GM12878 (cell line): Measurements from ENCODE around the gene FGF13. TPM values are rescaled to one million over a fixed set of nuclear protein-coding genes. Genes with fewer than 3 reads are reported as not detected.

ENCODE experiments used
- ATAC-seq: fragments of 200-7000 bp; cut with Tn5 transposase; 3 replicates; pipeline ENCODE4 v1.9.1; 2020; ENCODE audit warnings: mild to moderate bottlenecking, moderate library complexity
- BruUV-seq: library from RNA; stranded (reverse); fragments of 400-500 nt; replicated peaks from 2 replicates; lab custom pipeline; 2021; lab: Mats Ljungman, UMichigan
- CTCF ChIA-PET: fragments of 300-600 bp; sonication (Branson Sonifier 250); formaldehyde crosslinking; extraction: SDS; loops from one replicate; lab custom pipeline; 2021; ENCODE audit warnings: inconsistent platforms; lab: Yijun Ruan, JAX
- POLR2A ChIA-PET: fragments of 350-600 bp; formaldehyde crosslinking; extraction: SDS; loops from one replicate; lab custom pipeline; 2021; ENCODE audit warnings: inconsistent platforms; lab: Charles Lee
- RAD21 ChIA-PET: fragments of 300-600 bp; sonication (Branson Sonifier 250); formaldehyde crosslinking; loops from one replicate; lab custom pipeline; 2023; ENCODE audit warnings: antibody characterized with exemption; ENCODE audit not compliant: unreplicated experiment; lab: Charles Lee
- SMC1A ChIA-PET: fragments of 300-600 bp; sonication (Branson Sonifier 250); formaldehyde crosslinking; loops from one replicate; lab custom pipeline; 2023; ENCODE audit not compliant: unreplicated experiment, uncharacterized antibody; lab: Charles Lee
- DNase-seq: peaks from one replicate; pipeline ENCODE4 v3.0.0-alpha.2; 2011; ENCODE audit warnings: low read depth, low spot score
- FAIRE-seq: peaks from 3 replicates; lab custom pipeline; 2011; peaks lifted over from hg19 to GRCh38; lab: Jason Lieb, UNC
- H2AFZ ChIP-seq: 2 replicates; pipeline ENCODE4 v1.6.0; 2011; ENCODE audit warnings: low read depth, low read length, control low read depth; ENCODE audit not compliant: control insufficient read depth
- H3K27ac ChIP-seq: 2 replicates; pipeline ENCODE4 v1.5.1; 2011; ENCODE audit warnings: control low read depth; ENCODE audit not compliant: control insufficient read depth, insufficient read depth
- H3K27me3 ChIP-seq, 2 experiments: replicated peaks in 1 of 2; 2 replicates each; pipeline versions ENCODE4 v1.6.0 to v1.6.1; 2011; ENCODE audit warnings: low read length in 1 of 2; ENCODE audit not compliant: control insufficient read depth in 2 of 2, insufficient read depth in 2 of 2
- H3K36me3 ChIP-seq, 2 experiments: 2 replicates each; pipeline ENCODE4 v1.5.1; 2011; ENCODE audit warnings: low read length in 1 of 2; ENCODE audit not compliant: control insufficient read depth in 2 of 2, insufficient read depth in 2 of 2
- H3K4me1 ChIP-seq: 2 replicates; pipeline ENCODE4 v1.6.1; 2011; ENCODE audit warnings: mild to moderate bottlenecking, low read length, moderate library complexity, mixed read lengths; ENCODE audit not compliant: control insufficient read depth, insufficient read depth
- H3K4me2 ChIP-seq: 2 replicates; pipeline ENCODE4 v1.6.0; 2011; ENCODE audit warnings: control low read depth; ENCODE audit not compliant: control insufficient read depth, insufficient read depth
- H3K4me3 ChIP-seq: fragments of 200-600 bp; sonication (generic); 2 replicates; pipeline ENCODE4 v1.5.1; 2016
- H3K79me2 ChIP-seq: 2 replicates; pipeline ENCODE4 v1.6.0; 2011; ENCODE audit warnings: low read length; ENCODE audit not compliant: control insufficient read depth, insufficient read depth
- H3K9ac ChIP-seq: 2 replicates; pipeline ENCODE4 v1.8.0; 2011; ENCODE audit warnings: low read length, control low read depth, mixed read lengths; ENCODE audit not compliant: control insufficient read depth, insufficient read depth
- H3K9me3 ChIP-seq: replicated peaks from 3 replicates; pipeline ENCODE4 v1.5.1; 2011; ENCODE audit warnings: mild to moderate bottlenecking, low read length; ENCODE audit not compliant: control insufficient read depth, insufficient read depth
- H4K20me1 ChIP-seq: 2 replicates; pipeline ENCODE4 v1.6.0; 2011; ENCODE audit not compliant: control insufficient read depth, insufficient read depth
- CREM ChIP-seq: IDR thresholded peaks from 2 replicates; pipeline ENCODE4 v1.6.1; 2014; ENCODE audit warnings: antibody characterized with exemption, low read depth
- IKZF2 ChIP-seq, 2 experiments: fragments of 450-650 bp; IDR thresholded peaks; 2 replicates each; pipeline ENCODE4 v1.6.1; 2017; ENCODE audit warnings: mild to moderate bottlenecking in 2 of 2, moderate library complexity in 2 of 2
- MTA2 ChIP-seq: fragments of 450-650 bp; IDR thresholded peaks from 2 replicates; pipeline ENCODE4 v1.6.1; 2016; ENCODE audit warnings: low read depth, mild to moderate bottlenecking, moderate library complexity
- PML ChIP-seq: IDR thresholded peaks from 2 replicates; pipeline ENCODE4 v1.6.1; 2012; ENCODE audit warnings: low read length, inconsistent platforms
- RAD21 ChIP-seq: IDR thresholded peaks from 2 replicates; pipeline ENCODE4 v1.6.1; 2011; ENCODE audit warnings: mild to moderate bottlenecking, low read depth, low read length, moderate library complexity; ENCODE audit not compliant: insufficient read depth
- SMC3 ChIP-seq: IDR thresholded peaks from 2 replicates; pipeline ENCODE4 v1.6.1; 2011; ENCODE audit warnings: low read length, improper control_type of control experiment, borderline replicate concordance
- SPI1 ChIP-seq: IDR thresholded peaks from 2 replicates; pipeline ENCODE4 v1.6.1; 2011; ENCODE audit warnings: low read depth, mild to moderate bottlenecking, low read length, moderate library complexity, borderline replicate concordance; ENCODE audit not compliant: insufficient read depth
- WGBS: methylation state at CpG from one replicate; pipeline ENCODE4 v1.1.6; 2016; ENCODE audit warnings: low lambda C conversion rate; ENCODE audit not compliant: insufficient replicate concordance, insufficient coverage; ENCODE audit errors: missing lambda C conversion rate; 5-methylcytosine and 5-hydroxymethylcytosine counted together
- in situ Hi-C: fragments of 300-500 bp; cut with MboI; formaldehyde crosslinking; loops from 9 replicates; pipeline ENCODE4 v1.14.3; 2018; ENCODE audit warnings: mixed read lengths
- intact Hi-C: fragments of 100-400 bp; cut with micrococcal nuclease; formaldehyde crosslinking; loops from one replicate; pipeline ENCODE4 v1.14.2; 2022; ENCODE audit not compliant: unreplicated experiment
- polyA plus RNA-seq, 11 experiments: library from polyadenylated mRNA; depleted of rRNA in 4 of 11; unstranded in 6 of 11; stranded (reverse) in 5 of 11; fragments of >200 nt; fragmentation: Nextera tagmentation in 4 of 11; fragmentation: Illumina TruSeq in 1 of 11; extraction: Ambion mirVana in 4 of 11; extraction: Trizol in 1 of 11; gene quantifications; 1 replicate in 1 of 11; 2 replicates in 10 of 11; pipeline versions ENCODE4 v1.2.1 to v1.2.3, GENCODE V29; 2011 to 2016; ENCODE audit warnings: inconsistent platforms in 2 of 11, missing spikeins in 2 of 11, low read depth in 1 of 11
- total RNA-seq, 4 experiments: library from RNA; depleted of rRNA in 3 of 4; stranded (reverse); fragments of >200 nt in 3 of 4; fragmentation: Illumina TruSeq in 1 of 4; extraction: Trizol in 1 of 4; gene quantifications; 2 replicates each; pipeline versions ENCODE4 v1.2.1 to v1.2.3, GENCODE V29; 2013 to 2021
- TF ChIP-seq, protein P1 (sequence below), 3 experiments: IDR thresholded peaks in 2 of 3; conservative IDR thresholded peaks in 1 of 3; 2 replicates each; pipeline ENCODE4 v1.5.1; 2011; ENCODE audit warnings: low read depth in 3 of 3, low read length in 3 of 3, mild to moderate bottlenecking in 3 of 3, control low read depth in 2 of 3, moderate library complexity in 2 of 3, inconsistent platforms in 1 of 3, mixed read lengths in 1 of 3; ENCODE audit not compliant: control insufficient read depth in 2 of 3, insufficient read depth in 1 of 3; ENCODE audit errors: extremely low read depth in 1 of 3

FGF13 gene
- total and polyA plus RNA-seq, 10 of the 15 experiments (the other 5 are each of a cell fraction or from before 2014, with no cell fraction given), result 0.08 to 0.68 (median 0.28) TPM; not detected in 1

DNA sequence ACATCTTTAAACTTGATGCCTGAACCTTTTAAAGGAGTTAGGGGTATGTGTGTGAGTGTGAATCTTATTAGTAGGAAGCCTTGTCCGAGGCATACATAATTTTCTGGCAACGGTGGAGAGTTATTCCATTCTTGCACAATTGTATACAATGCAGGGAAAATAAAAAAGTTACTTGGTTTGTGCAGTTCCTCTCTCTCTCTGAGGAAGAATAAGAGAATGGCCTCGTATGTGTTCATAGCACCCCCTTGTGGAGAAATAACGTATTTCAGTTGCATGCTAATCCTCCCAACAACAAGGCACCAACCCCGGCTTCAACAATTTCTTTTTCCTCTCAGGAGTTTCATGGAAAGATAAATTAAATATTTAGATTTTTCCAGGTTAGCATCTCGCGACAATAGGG lies 33.7 kb upstream of the FGF13 start:
- no peaks in the 10 kb centered on the region for H3K36me3 ChIP-seq
- FAIRE-seq (peak; percentile 76), ATAC-seq (peak; percentile 82), DNase-seq (peak; percentile 8)
- ChIA-PET SMC1A (no interaction called here), RAD21 (interaction anchor here (1.0 to 1.2 kb wide), 3 partner anchors 605 to 618 kb away, joined by 3 read pairs; no protein-coding TSS in a partner anchor), POLR2A (no interaction called here), CTCF (interaction anchor here (0.7 to 3.2 kb wide), 3 partner anchors 9 to 554 kb away, joined by 3 to 13 read pairs (median 3); no protein-coding TSS in a partner anchor)
- no peaks in the 10 kb centered on the region for H4K20me1 ChIP-seq
- no peak overlapping the region for H3K4me2 ChIP-seq
- WGBS, result 1% methylated on average over 7 of the region's 7 CpGs
- TF ChIP-seq IKZF2 (IDR thresholded peaks at IDR 0.05) (no peak), RAD21 (peak; percentile 75), SMC3 (peak; percentile 57; the same call in 1 of the 2 replicates), PML (no peak), CREM (no peak), SPI1 (peak; percentile 21; the same call in 1 of the 2 replicates), MTA2 (no peak)
- TF ChIP-seq, protein P1, sequence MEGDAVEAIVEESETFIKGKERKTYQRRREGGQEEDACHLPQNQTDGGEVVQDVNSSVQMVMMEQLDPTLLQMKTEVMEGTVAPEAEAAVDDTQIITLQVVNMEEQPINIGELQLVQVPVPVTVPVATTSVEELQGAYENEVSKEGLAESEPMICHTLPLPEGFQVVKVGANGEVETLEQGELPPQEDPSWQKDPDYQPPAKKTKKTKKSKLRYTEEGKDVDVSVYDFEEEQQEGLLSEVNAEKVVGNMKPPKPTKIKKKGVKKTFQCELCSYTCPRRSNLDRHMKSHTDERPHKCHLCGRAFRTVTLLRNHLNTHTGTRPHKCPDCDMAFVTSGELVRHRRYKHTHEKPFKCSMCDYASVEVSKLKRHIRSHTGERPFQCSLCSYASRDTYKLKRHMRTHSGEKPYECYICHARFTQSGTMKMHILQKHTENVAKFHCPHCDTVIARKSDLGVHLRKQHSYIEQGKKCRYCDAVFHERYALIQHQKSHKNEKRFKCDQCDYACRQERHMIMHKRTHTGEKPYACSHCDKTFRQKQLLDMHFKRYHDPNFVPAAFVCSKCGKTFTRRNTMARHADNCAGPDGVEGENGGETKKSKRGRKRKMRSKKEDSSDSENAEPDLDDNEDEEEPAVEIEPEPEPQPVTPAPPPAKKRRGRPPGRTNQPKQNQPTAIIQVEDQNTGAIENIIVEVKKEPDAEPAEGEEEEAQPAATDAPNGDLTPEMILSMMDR (IDR thresholded peaks at IDR 0.05 in 2 of 3, conservative IDR thresholded peaks at IDR 0.05 in 1 of 3; ENCODE audit: control insufficient read depth in 2 of 3, extremely low read depth in 1 of 3, insufficient read depth in 1 of 3, low read depth in 3 of 3, low read length in 3 of 3), result peak; percentile 66 to 71 (median 71); a peak in 5 of 6 replicates
- no peaks in the 10 kb centered on the region for H3K27me3 ChIP-seq
- no peak overlapping the region for H2AFZ ChIP-seq
- no peaks in the 10 kb centered on the region for H3K79me2 ChIP-seq
- no peak overlapping the region for H3K27ac ChIP-seq
- H3K9ac ChIP-seq, result no peak overlapping the region
- H3K9me3 ChIP-seq, result no peaks in the 10 kb centered on the region
- intact Hi-C loops (loop anchor here (1.0 to 5.0 kb wide), 3 partner anchors 448 to 617 kb away; no protein-coding TSS in a partner anchor), in situ Hi-C loops (loop anchor here (10.0 kb wide), 2 partner anchors 550 to 620 kb away; no protein-coding TSS in a partner anchor)
- BruUV-seq, result no TSS peak
- no peak overlapping the region for H3K4me3 ChIP-seq
- no peaks in the 10 kb centered on the region for H3K4me1 ChIP-seq
